IPS-15b (cell line): Measurements from ENCODE around the gene CNTNAP2.

Source experiments
- H3K27me3 ChIP-seq: one replicate; pipeline ENCODE4 v1.6.1; 2013; ENCODE audit warnings: low read length; ENCODE audit not compliant: control insufficient read depth, insufficient read depth
- H3K36me3 ChIP-seq: one replicate; pipeline ENCODE4 v1.6.1; 2013; ENCODE audit warnings: low read length; ENCODE audit not compliant: control insufficient read depth, insufficient read depth
- H3K4me1 ChIP-seq: one replicate; pipeline ENCODE4 v1.6.1; 2013; ENCODE audit warnings: mild to moderate bottlenecking, low read length; ENCODE audit not compliant: control insufficient read depth, insufficient read depth
- H3K4me3 ChIP-seq: one replicate; pipeline ENCODE4 v1.5.1; 2013; ENCODE audit warnings: low read depth, low read length
- H3K9ac ChIP-seq: one replicate; pipeline ENCODE4 v1.6.1; 2013; ENCODE audit warnings: low read depth, mild to moderate bottlenecking, low read length
- H3K9me3 ChIP-seq: one replicate; pipeline ENCODE4 v1.6.1; 2013; ENCODE audit warnings: mild to moderate bottlenecking, low read length; ENCODE audit not compliant: control insufficient read depth, insufficient read depth

The CNTNAP2 gene

DNA sequence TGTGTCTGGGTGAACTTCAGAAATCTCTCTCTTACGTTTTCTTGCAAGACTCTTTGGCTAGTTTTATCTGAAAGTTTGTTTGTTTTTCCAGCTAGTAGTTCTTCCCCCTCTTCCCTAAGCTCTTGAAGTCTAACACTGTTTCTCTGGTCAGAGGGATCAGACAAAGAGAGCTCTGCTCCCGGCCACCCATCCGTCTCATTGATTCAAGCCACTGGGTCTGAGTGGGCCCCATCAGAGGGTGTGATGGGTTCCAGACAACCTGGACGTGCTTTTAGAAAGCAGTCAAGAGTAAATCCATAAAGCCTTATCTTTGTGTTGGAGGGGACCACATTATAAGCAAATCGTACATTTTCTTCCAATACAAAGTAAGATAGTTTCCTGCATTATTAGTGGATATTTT lies 2231.4 kb downstream of the CNTNAP2 start:
- Histone ChIP-seq H3K9ac (no peak overlapping the region), H3K27me3 (no peaks in the 10 kb centered on the region), H3K4me1 (no peaks in the 10 kb centered on the region), H3K9me3 (no peaks in the 10 kb centered on the region), H3K36me3 (peaks cover 3% of the 10 kb centered on the region), H3K4me3 (no peak overlapping the region)

DNA sequence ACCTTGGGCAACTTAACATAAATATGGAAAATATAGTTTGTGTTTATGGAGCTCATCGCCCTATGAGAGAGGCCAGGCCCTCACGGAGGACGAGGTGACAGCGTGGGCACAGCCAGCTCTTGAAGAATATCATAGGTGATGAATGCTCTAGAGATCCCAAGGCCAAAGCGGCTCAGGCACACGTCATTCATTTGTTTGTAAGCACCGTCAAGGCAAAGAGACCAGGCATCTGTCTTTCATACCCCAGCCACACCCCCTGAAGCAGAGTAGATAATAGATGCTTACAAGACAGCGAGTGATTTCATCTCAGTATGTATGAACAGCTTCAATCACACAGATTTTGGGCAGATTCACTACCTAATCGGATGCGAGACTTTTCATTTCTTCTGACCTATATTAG lies 2231.9 kb downstream of the CNTNAP2 start:
- Histone ChIP-seq H3K9me3 (no peaks in the 10 kb centered on the region), H3K27me3 (no peaks in the 10 kb centered on the region), H3K4me1 (no peaks in the 10 kb centered on the region), H3K36me3 (peaks cover 3% of the 10 kb centered on the region), H3K9ac (no peak overlapping the region), H3K4me3 (no peak overlapping the region)

DNA sequence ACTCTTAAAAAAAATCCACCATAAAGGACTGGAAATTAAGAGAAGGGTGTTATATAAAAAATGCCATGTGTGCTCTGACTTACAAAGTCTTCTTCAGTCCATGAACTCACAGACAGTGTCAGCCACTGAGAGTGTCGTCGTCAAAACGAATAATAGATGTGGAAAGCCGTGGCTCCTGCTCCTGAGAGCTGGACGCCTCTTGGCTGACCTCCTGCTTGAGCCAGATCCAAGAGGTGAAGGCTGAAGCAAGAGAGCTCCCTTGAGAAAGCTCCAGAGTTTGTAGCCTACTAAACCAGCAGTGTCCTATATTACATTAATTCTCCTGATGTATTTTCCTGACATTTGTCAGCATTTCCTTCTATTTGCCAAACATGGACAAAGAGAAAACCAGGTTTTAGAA lies 2239.7 kb downstream of the CNTNAP2 start:
- peaks cover 3% of the 10 kb centered on the region for H3K36me3 ChIP-seq
- no peaks in the 10 kb centered on the region for H3K4me1 ChIP-seq
- H3K9me3 ChIP-seq = no peaks in the 10 kb centered on the region
- no peaks in the 10 kb centered on the region for H3K27me3 ChIP-seq
- H3K4me3 ChIP-seq = no peak overlapping the region
- no peak overlapping the region for H3K9ac ChIP-seq

DNA sequence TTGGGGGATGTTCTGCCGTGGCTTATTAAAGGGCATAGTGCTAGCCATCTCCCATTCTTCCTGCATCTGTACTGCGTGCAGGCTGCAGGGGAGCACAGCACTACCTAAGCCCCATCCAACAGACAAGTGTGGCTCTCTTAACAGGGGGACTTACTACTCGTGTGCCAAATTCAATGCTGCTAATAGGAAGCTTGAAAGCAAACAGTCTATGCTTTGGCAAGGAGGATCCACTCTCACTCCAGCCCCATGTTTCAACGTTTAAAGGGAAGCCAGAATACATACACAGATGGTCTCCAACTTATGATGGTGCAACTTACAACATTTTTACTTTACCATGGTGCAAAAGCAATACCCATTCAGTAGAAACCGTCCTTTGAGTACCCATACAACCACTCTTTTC lies 2245.9 kb downstream of the CNTNAP2 start:
- Histone ChIP-seq H3K36me3 (peaks cover 3% of the 10 kb centered on the region), H3K4me3 (no peak overlapping the region), H3K9me3 (no peaks in the 10 kb centered on the region), H3K4me1 (no peaks in the 10 kb centered on the region), H3K27me3 (no peaks in the 10 kb centered on the region), H3K9ac (no peak overlapping the region)

DNA sequence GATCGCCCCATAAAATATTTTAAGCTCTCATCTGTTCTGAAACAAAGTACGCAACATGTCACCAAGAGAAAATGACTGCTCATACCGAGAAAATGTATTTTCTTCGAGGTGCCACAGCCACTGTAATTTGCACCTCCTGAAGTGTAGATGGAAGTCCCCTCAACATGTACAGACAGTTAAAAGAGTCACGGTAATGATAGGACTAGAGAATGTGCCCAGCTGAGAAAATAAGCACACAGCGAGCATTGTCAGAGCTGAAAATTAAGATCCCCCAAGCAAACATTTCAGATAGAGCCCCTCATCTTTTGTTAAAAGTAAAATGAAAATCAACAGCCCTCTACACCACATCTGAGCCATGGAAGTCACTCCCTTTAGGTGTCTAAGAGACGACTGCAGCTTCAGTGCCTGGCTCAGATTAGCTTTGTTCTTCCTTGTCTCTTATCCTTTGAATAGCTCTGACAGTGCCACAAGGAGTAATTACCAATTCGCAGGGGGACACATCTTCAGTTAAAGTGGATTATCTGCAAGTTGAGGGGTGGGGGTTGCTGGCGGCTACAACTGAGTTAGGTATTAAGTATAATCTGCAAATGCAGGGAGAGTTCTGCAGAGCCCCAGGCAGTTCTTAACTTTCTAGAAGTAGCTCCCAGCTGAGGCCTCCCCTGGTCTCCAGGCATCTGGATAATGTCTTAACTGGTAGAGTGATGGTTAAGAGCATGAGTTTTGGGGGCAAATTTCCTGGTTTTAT lies 2251.3 kb downstream of the CNTNAP2 start:
- peaks cover 2% of the 10 kb centered on the region for H3K36me3 ChIP-seq
- no peak overlapping the region for H3K9ac ChIP-seq
- H3K27me3 ChIP-seq = no peaks in the 10 kb centered on the region
- no peak overlapping the region for H3K4me3 ChIP-seq
- H3K4me1 ChIP-seq = no peaks in the 10 kb centered on the region
- no peaks in the 10 kb centered on the region for H3K9me3 ChIP-seq

DNA sequence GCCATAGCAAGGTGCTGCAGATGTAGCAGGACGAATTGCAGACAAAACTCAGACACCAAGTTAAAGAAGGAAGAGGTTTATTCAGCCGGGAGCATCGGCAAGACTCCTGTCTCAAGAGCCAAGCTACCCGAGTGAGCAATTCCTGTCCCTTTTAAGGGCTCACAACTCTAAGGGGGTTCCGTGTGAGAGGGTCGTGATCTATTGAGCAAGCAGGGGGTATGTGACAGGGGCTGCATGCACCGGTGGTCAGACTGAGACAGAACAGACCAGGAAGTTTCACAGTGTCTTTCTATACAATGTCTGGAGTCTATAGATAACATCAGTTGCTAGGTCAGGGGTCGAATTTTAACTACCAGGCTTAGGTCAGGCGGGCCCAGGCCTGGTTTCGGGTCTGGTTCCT lies 2252.0 kb downstream of the CNTNAP2 start:
- Histone ChIP-seq H3K36me3 (peaks cover 2% of the 10 kb centered on the region), H3K9me3 (no peaks in the 10 kb centered on the region), H3K4me3 (no peak overlapping the region)

DNA sequence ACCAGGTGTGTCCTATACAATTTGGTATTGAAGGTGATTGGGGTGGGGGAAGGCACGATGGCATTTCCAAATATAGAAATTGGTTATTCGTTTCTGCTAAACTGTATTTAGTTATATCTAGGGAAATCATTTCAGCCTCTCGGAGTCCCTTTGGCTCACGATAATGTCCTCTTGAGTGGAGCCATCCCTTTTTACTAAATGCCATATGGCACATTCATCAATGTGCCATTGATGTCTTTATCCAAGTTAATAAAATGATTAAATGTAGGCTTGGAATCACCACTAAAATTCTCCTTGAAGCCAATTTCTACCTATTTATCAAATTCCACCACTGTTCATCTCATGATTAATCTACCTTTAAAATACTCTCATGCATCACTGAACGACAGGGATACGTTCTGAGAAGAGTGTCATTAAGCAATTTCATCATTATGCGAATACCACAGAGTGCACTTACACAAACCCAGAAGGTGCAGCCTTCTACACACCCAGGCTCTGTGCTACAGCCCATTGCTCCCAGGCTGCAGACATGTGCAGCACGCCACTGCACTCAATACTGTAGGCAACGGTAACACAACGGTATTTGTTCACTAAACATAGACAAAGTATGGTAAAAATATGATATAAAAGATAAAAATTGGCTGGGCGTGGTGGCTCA lies 2254.8 kb downstream of the CNTNAP2 start:
- peaks cover 5% of the 10 kb centered on the region for H3K4me1 ChIP-seq
- H3K36me3 ChIP-seq = peaks cover 2% of the 10 kb centered on the region
- no peaks in the 10 kb centered on the region for H3K27me3 ChIP-seq
- no peak overlapping the region for H3K4me3 ChIP-seq
- no peak overlapping the region for H3K9ac ChIP-seq
- H3K9me3 ChIP-seq = no peaks in the 10 kb centered on the region

More for the DNA sequence above, 2252.0 kb downstream of the CNTNAP2 start:
- H3K4me1 ChIP-seq = no peaks in the 10 kb centered on the region
- H3K9ac ChIP-seq = no peak overlapping the region
- no peaks in the 10 kb centered on the region for H3K27me3 ChIP-seq

DNA sequence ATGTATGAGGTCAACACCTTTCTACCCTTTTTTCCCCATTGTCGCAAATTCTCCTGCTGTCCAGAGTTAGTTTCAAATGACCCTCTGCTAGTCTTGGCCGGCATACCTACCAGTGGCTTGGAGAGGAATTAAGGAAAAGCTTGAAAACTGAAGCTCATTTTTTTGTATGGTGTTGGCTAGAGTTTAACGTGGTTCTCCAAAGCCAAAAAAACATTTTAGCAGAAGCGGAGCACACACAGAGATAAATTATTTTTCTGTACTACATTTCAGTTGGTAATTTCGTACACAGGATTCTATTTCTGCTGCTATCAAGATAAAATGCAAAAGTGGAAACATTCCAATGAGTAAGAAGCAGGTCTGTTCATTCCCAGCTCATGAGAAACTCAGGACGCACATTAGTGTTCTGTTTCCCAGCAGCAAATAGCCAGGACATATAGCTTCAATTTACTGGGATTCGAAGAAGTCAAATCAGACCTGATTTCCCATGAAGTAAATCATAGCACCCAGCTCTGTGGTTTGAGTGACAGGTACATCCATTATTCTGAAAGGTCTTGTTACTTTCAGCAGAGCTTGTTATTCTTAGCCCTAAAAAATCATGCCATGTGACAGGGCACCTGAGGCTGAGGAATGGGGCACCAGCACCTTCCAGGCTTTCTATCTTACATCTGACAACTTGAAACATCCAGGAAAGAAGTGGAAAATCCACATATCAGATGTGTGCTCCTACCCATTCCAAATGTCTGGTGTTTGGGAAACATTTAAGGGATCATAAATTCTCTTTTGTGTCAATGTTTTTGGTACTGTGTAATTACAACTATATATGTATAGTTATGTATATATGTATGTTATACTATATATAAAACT lies 2258.0 kb downstream of the CNTNAP2 start:
- Histone ChIP-seq H3K27me3 (no peaks in the 10 kb centered on the region), H3K9me3 (no peaks in the 10 kb centered on the region), H3K36me3 (no peaks in the 10 kb centered on the region), H3K9ac (no peak overlapping the region), H3K4me1 (peaks cover 8% of the 10 kb centered on the region), H3K4me3 (no peak overlapping the region)

DNA sequence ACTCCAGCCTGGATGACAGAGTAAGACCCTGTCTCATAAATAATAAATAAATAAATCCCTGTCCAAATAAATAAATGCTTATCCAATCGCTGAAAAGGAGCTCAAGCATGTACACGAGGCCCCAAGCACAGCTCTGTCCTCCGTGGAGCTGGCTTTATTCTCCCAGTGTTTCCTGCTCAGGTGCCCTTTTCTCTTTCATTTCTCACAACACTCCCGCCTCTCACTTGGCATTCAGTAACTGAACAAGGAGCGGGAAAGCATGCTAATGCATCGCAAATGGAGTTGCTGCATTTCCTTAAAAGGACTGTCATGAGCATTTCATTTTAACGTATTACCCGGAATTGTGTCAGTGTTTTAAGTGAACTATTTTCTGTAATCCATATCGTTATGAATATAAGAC lies 2263.1 kb downstream of the CNTNAP2 start:
- Histone ChIP-seq H3K4me1 (peaks cover 9% of the 10 kb centered on the region), H3K27me3 (no peaks in the 10 kb centered on the region), H3K4me3 (no peak overlapping the region), H3K36me3 (no peaks in the 10 kb centered on the region), H3K9me3 (no peaks in the 10 kb centered on the region), H3K9ac (no peak overlapping the region)

DNA sequence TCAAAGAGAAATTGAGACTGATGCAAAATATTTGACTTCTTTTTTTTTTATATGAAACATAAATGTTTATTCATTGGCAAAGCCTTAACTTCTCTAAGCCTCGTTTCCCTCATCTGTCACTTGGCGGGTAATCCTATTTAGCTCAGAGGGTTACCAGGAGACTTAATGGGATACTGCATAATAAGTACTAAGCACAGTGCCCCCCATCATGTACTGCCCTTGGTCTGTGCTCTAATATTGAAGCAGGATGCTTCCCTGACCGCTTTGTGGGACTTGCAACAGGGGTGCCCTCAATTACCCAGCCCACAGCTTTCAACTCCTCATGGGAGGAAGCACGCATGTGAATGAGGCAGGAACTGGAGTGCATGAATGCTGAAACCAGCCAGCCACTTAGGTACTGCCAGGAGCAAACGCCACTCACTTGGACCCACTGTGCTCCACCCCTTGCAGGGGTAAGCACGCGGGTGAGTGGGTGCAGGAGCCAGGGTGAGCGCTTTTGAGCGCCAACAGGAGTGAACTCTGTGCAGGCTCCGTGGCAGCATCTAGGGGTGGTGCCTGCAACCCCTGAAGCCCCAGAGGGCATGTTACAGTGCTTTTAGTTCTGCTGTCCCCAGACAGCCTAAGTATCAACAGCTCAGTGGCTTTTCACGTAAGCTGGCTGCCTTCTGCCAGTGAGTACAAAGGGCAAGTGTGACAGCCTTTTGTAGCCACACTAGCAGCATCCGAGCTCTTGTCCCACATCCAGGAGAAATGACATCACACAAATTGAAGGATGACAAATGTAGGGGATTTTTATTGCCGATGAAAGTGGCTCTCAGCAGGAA lies 2264.2 kb downstream of the CNTNAP2 start:
- no peak overlapping the region for H3K4me3 ChIP-seq
- peaks cover 7% of the 10 kb centered on the region for H3K4me1 ChIP-seq
- H3K9ac ChIP-seq = no peak overlapping the region
- no peaks in the 10 kb centered on the region for H3K27me3 ChIP-seq
- H3K9me3 ChIP-seq = no peaks in the 10 kb centered on the region
- no peaks in the 10 kb centered on the region for H3K36me3 ChIP-seq

DNA sequence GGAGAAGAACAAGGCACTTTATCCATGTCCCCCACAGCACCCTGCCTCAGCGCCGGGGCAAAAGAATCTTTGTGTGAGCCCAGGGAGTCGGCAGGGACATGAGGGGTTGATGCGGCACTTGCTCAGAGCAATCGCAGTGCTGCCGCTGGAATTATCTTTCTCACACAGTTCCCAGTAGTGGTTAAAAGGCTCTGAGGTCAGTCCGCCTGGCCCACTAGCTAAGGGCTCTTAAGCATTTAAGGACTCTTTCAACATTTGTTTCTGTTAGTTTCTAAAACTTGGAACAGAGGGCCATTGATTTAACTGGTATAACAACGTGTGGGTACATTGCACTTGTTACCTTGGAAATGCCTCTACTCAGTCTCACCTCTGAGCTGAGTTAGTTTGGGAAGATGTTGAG lies 2266.0 kb downstream of the CNTNAP2 start:
- Histone ChIP-seq H3K27me3 (no peaks in the 10 kb centered on the region), H3K36me3 (no peaks in the 10 kb centered on the region), H3K4me1 (peaks cover 7% of the 10 kb centered on the region), H3K4me3 (no peak overlapping the region), H3K9ac (no peak overlapping the region), H3K9me3 (no peaks in the 10 kb centered on the region)
